Sigmoid colon (tissue), 7 donors: ENCODE results near the gene SPATA4. TPM values are rescaled to one million over a fixed set of nuclear protein-coding genes. Genes with fewer than 3 reads are reported as not detected.

Experiments
- DNase-seq: peaks from one replicate; pipeline ENCODE4 v3.0.0-alpha.2; 2019
- H3K27ac ChIP-seq, 4 donors: fragments of 200-600 bp; sonication (generic); one replicate each; pipeline ENCODE4 v1.5.1; 2016 to 2019; ENCODE audit warnings: mild to moderate bottlenecking in 1 of 4
- H3K27me3 ChIP-seq, 3 donors: fragments of 200-600 bp; sonication (generic); one replicate each; pipeline ENCODE4 v1.5.1; 2019; ENCODE audit warnings: mild to moderate bottlenecking in 1 of 3
- H3K36me3 ChIP-seq, 4 donors: fragments of 200-600 bp; sonication (generic); one replicate each; pipeline ENCODE4 v1.5.1; 2016 to 2019
- H3K4me1 ChIP-seq, 4 donors: fragments of 200-600 bp; sonication (generic); one replicate each; pipeline ENCODE4 v1.5.1; 2017 to 2019
- H3K4me3 ChIP-seq, 4 donors: fragments of 200-600 bp; sonication (generic); one replicate each; pipeline ENCODE4 v1.5.1; 2017 to 2019; ENCODE audit warnings: mild to moderate bottlenecking in 2 of 4, moderate library complexity in 1 of 4
- H3K9me3 ChIP-seq, 4 donors: fragments of 200-600 bp in 3 of 4; sonication (generic) in 3 of 4; one replicate each; pipeline versions ENCODE4 v1.5.1 to v1.6.1; 2013 to 2019
- EP300 ChIP-seq, 4 donors: sonication (generic); formaldehyde crosslinking; IDR thresholded peaks; one replicate each; pipeline ENCODE4 v1.6.1; 2017; ENCODE audit warnings: antibody characterized with exemption in 4 of 4
- POLR2A ChIP-seq, 2 donors: fragments of 450-650 bp; IDR thresholded peaks; one replicate each; pipeline ENCODE4 v1.6.1; 2016; ENCODE audit warnings: antibody characterized with exemption in 2 of 2, mild to moderate bottlenecking in 2 of 2, moderate library complexity in 2 of 2
- POLR2AphosphoS5 ChIP-seq, 4 donors: sonication (generic); formaldehyde crosslinking; IDR thresholded peaks; one replicate each; pipeline ENCODE4 v1.6.1; 2017; ENCODE audit warnings: antibody characterized with exemption in 4 of 4
- WGBS, 2 donors: extraction: QIAGEN DNeasy Blood & Tissue Kit; methylation state at CpG; one replicate each; pipeline ENCODE4 v1.1.7; 2013; 5-methylcytosine and 5-hydroxymethylcytosine counted together
- intact Hi-C: fragments of 100-400 bp; cut with DNase I; formaldehyde crosslinking; loops from one replicate; pipeline ENCODE4 v1.15.1; 2023
- polyA plus RNA-seq, 3 donors: library from polyadenylated mRNA; stranded (reverse); fragments of 200-250 nt; gene quantifications; one replicate each; pipeline ENCODE4 v1.2.3, GENCODE V29; 2013
- total RNA-seq, 4 donors: library from RNA; depleted of rRNA; stranded (reverse); fragments of >200 nt; gene quantifications; one replicate each; pipeline ENCODE4 v1.1.0, GENCODE V29; 2016
- TF ChIP-seq, protein P1 (sequence below), 4 experiments: fragments of 450-650 bp in 3 of 4; fragments of 200-600 bp in 1 of 4; IDR thresholded peaks; one replicate each; pipeline ENCODE4 v1.5.1; 2016 to 2019; ENCODE audit warnings: antibody characterized with exemption in 4 of 4, mild to moderate bottlenecking in 3 of 4, moderate library complexity in 2 of 4
- donor health status: healthy with polysubstance abuse.
- donor health status: Bipolar disorder and iron deficiency.
- donor health status: healthy.

SPATA4 gene
- total and polyA plus RNA-seq, 7 donors = 0.36 to 2.8 (median 0.54) TPM; not detected in 4

DNA sequence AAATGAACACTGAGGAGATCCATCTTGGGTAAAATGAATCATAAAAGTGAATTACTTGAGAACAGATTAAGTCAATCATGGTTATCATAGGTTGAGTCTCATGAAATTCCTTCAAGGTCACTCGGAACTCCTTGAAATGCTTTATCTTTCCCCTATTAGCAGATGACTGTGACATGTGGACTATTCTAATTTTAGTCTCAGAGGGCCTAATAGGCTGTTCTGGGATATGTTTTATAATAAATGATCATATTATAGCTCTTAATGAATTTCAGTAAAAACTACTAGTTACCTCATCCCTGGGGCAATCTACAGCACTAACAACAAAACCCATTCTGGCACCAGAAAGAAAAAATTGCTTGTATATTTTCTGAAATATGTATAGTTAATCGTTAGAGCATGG lies 44.7 kb downstream of the SPATA4 start:
- Histone ChIP-seq H3K36me3 (no peaks in the 10 kb centered on the region), H3K27me3 (no peaks in the 10 kb centered on the region), H3K4me3 (no peak overlapping the region), H3K4me1 (peaks cover 0 to 27% (median 8%) of the 10 kb centered on the region in 4 donors), H3K9me3 (no peaks in the 10 kb centered on the region), H3K27ac (peak overlapping the region in 3 of 4 donors; percentile 6 to 60 (median 34))
- no peak for DNase-seq
- whole genome bisulfite sequencing, 2 donors = 77 to 86% methylated on average over 2 of the region's 2 CpGs
- intact Hi-C loops = loop anchor here (2.0 to 5.0 kb wide), 3 partner anchors 77 to 172 kb away; no protein-coding TSS in a partner anchor
- TF ChIP-seq EP300 (IDR thresholded peaks at IDR 0.05) (no peak), POLR2A (IDR thresholded peaks at IDR 0.05) (no peak), POLR2AphosphoS5 (IDR thresholded peaks at IDR 0.05) (no peak)
- TF ChIP-seq, protein P1, sequence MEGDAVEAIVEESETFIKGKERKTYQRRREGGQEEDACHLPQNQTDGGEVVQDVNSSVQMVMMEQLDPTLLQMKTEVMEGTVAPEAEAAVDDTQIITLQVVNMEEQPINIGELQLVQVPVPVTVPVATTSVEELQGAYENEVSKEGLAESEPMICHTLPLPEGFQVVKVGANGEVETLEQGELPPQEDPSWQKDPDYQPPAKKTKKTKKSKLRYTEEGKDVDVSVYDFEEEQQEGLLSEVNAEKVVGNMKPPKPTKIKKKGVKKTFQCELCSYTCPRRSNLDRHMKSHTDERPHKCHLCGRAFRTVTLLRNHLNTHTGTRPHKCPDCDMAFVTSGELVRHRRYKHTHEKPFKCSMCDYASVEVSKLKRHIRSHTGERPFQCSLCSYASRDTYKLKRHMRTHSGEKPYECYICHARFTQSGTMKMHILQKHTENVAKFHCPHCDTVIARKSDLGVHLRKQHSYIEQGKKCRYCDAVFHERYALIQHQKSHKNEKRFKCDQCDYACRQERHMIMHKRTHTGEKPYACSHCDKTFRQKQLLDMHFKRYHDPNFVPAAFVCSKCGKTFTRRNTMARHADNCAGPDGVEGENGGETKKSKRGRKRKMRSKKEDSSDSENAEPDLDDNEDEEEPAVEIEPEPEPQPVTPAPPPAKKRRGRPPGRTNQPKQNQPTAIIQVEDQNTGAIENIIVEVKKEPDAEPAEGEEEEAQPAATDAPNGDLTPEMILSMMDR (IDR thresholded peaks at IDR 0.05) = no peak

DNA sequence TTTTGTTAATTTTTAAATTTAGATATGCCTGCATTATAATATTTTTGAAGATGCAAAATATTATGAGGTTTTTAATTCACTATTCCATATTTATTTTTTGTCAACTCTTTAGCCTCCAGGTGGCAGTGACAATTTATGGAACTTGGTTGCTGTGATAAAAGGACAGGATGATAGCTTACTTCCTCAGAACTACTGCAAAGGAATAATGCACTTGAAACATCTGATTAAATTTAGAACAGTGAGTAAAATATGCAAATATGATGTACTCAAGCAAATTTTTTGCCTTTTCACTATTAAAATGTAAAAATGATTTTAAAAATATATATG lies 45.1 kb downstream of the SPATA4 start:
- Histone ChIP-seq H3K4me3 (no peak overlapping the region), H3K27me3 (no peaks in the 10 kb centered on the region), H3K36me3 (no peaks in the 10 kb centered on the region), H3K4me1 (peaks cover 0 to 27% (median 8%) of the 10 kb centered on the region in 4 donors), H3K9me3 (no peaks in the 10 kb centered on the region), H3K27ac (peak overlapping the region in 2 of 4 donors; percentile 34 to 60)
- intact Hi-C loops = loop anchor here (2.0 to 5.0 kb wide), 3 partner anchors 77 to 172 kb away; no protein-coding TSS in a partner anchor
- TF ChIP-seq EP300 (IDR thresholded peaks at IDR 0.05) (no peak), POLR2A (IDR thresholded peaks at IDR 0.05) (no peak), POLR2AphosphoS5 (IDR thresholded peaks at IDR 0.05) (no peak)
- TF ChIP-seq, protein P1 (IDR thresholded peaks at IDR 0.05) = peak in 2 of 4 experiments; percentile 14 to 47
- DNase-seq = no peak

DNA sequence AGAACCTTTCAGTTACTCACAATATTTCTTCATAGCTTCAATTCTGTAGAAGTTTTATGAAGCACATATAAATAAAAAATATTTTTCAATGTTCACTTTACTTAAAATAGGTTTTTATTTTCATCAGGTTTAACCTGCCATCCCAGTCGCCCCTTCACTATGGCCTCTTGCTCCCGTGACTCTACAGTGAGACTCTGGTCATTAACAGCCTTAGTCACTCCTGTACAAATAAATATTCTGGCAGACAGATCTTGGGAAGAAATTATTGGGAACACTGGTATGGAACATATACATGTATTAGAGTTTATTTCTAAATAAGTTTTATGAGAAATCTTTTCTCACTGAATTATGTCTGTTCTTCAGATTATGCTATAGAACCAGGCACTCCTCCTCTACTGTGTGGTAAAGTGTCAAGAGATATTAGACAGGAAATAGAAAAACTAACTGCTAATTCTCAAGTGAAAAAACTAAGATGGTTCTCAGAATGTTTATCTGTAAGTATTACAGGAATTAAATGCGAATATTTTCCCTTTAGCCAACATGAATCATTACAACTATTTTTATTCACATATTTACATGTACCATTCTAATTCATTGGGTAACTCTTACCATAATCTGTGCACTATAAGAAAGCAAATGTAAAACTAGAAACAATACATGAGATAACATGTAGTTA lies 45.6 kb downstream of the SPATA4 start:
- H3K36me3 ChIP-seq = no peaks in the 10 kb centered on the region
- H3K27ac ChIP-seq = peak overlapping the region in 1 of 4 donors; percentile 34
- no peaks in the 10 kb centered on the region for H3K9me3 ChIP-seq
- WGBS, 2 donors = 66 to 80% methylated on average over 3 of the region's 3 CpGs
- TF ChIP-seq EP300 (IDR thresholded peaks at IDR 0.05) (no peak), POLR2A (IDR thresholded peaks at IDR 0.05) (no peak), POLR2AphosphoS5 (IDR thresholded peaks at IDR 0.05) (no peak)
- TF ChIP-seq, protein P1 (IDR thresholded peaks at IDR 0.05) = no peak
- no peaks in the 10 kb centered on the region for H3K27me3 ChIP-seq
- H3K4me1 ChIP-seq = peaks cover 0 to 27% (median 8%) of the 10 kb centered on the region in 4 donors
- intact Hi-C loops = loop anchor here (2.0 to 10.0 kb wide), 4 partner anchors 77 to 172 kb away; no protein-coding TSS in a partner anchor
- no peak for DNase-seq
- H3K4me3 ChIP-seq = no peak overlapping the region

DNA sequence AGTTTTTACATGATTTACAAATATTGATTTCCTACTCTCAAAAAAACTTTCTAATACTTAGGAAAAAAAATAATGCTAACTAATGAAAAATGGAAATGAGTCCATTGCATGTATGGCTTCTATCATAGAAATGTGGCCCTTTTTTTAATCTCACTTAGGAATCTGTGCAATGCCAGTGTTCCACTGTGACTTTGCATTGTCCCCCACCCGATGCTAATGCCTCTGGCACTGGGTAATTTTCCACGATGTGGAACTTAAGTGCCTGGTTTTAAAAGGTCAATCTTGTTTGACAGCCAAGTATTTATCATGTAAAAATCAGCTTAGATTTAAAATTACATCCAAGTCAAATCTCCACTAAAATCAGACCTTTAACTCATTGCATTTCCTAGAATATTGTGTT lies 53.1 kb downstream of the SPATA4 start:
- H3K4me1 ChIP-seq = no peaks in the 10 kb centered on the region
- WGBS, 2 donors = 79 to 82% methylated on average over 2 of the region's 2 CpGs
- TF ChIP-seq, protein P1 (IDR thresholded peaks at IDR 0.05) = no peak
- TF ChIP-seq POLR2A (IDR thresholded peaks at IDR 0.05) = no peak
- TF ChIP-seq POLR2AphosphoS5 (IDR thresholded peaks at IDR 0.05) = no peak
- H3K27ac ChIP-seq = no peak overlapping the region
- DNase-seq = no peak
- no peaks in the 10 kb centered on the region for H3K9me3 ChIP-seq
- no peak overlapping the region for H3K4me3 ChIP-seq
- H3K36me3 ChIP-seq = no peaks in the 10 kb centered on the region
- no peaks in the 10 kb centered on the region for H3K27me3 ChIP-seq
- intact Hi-C loops = loop anchor here (10.0 kb wide), 1 partner anchor 107 kb away; no protein-coding TSS in a partner anchor
